Activated T-cell treated with anti-CD3 and anti-CD28 coated beads, Interleukin-2, amount 50 U/mL, for 4 hours (primary cell): ENCODE data around the gene TAF8. TPM values are rescaled to one million over a fixed set of nuclear protein-coding genes. Genes with fewer than 3 reads are reported as not detected.
A peak's percentile ranks its signal among the peaks of the same experiment; 100 is the strongest.

ENCODE experiments used
- ATAC-seq, 2 donors: fragments of 200-7000 bp; cut with Tn5 transposase; one replicate each; pipeline ENCODE4 v1.10.0; 2021
- DNase-seq: peaks from one replicate; pipeline ENCODE4 v3.0.0-alpha.2; 2020
- H3K27me3 Mint-ChIP-seq: one replicate; pipeline ENCODE4 v1.8.0; 2021; ENCODE audit warnings: low read depth, mixed read lengths
- H3K36me3 Mint-ChIP-seq: one replicate; pipeline ENCODE4 v1.8.0; 2022; ENCODE audit warnings: mixed read lengths; ENCODE audit not compliant: insufficient read depth
- H3K4me1 Mint-ChIP-seq: one replicate; pipeline ENCODE4 v1.8.0; 2021; ENCODE audit warnings: low read depth, mixed read lengths
- H3K4me3 Mint-ChIP-seq: one replicate; pipeline ENCODE4 v1.8.0; 2021; ENCODE audit warnings: mild to moderate bottlenecking, moderate library complexity, mixed read lengths
- H3K9me3 Mint-ChIP-seq: one replicate; pipeline ENCODE4 v1.8.0; 2021; ENCODE audit warnings: mixed read lengths
- total RNA-seq, 3 donors: library from RNA; stranded (reverse); gene quantifications; one replicate each; pipeline ENCODE4 v1.2.1, GENCODE V29; 2021

TAF8 gene
- total RNA-seq, 3 donors from 2014 or later, result 35.7 to 39.9 (median 38.2) TPM

GRCh38 chr6:42059743-42060142 is 9.4 kb downstream of the TAF8 start:
- no peak overlapping the region for H3K4me3 Mint-ChIP-seq
- DNase-seq (no peak), ATAC-seq (no peak)
- peaks cover 51% of the 10 kb centered on the region for H3K36me3 Mint-ChIP-seq
- peaks cover 5% of the 10 kb centered on the region for H3K4me1 Mint-ChIP-seq
- H3K9me3 Mint-ChIP-seq, result no peaks in the 10 kb centered on the region
- no peaks in the 10 kb centered on the region for H3K27me3 Mint-ChIP-seq

GRCh38 chr6:42066156-42066675 is 15.9 kb downstream of the TAF8 start:
- H3K9me3 Mint-ChIP-seq, result no peaks in the 10 kb centered on the region
- peaks cover 13% of the 10 kb centered on the region for H3K36me3 Mint-ChIP-seq
- no peak for DNase-seq
- no peak overlapping the region for H3K4me3 Mint-ChIP-seq
- H3K4me1 Mint-ChIP-seq, result no peaks in the 10 kb centered on the region
- no peaks in the 10 kb centered on the region for H3K27me3 Mint-ChIP-seq
- no peak for ATAC-seq

GRCh38 chr6:42068173-42068572 is 17.8 kb downstream of the TAF8 start:
- Mint-ChIP-seq H3K4me3 (no peak overlapping the region), H3K27me3 (no peaks in the 10 kb centered on the region), H3K4me1 (no peaks in the 10 kb centered on the region), H3K9me3 (no peaks in the 10 kb centered on the region), H3K36me3 (peaks cover 22% of the 10 kb centered on the region)
- ATAC-seq (no peak), DNase-seq (no peak)

- ATAC-seq (no peak), DNase-seq (no peak)
- Mint-ChIP-seq H3K4me1 (peaks cover 3% of the 10 kb centered on the region), H3K9me3 (no peaks in the 10 kb centered on the region), H3K36me3 (peaks cover 24% of the 10 kb centered on the region), H3K27me3 (no peaks in the 10 kb centered on the region), H3K4me3 (no peak overlapping the region)
Measured at GRCh38 chr6:42068872-42069522, 18.7 kb downstream of the TAF8 start.

- H3K27me3 Mint-ChIP-seq, result no peaks in the 10 kb centered on the region
- peaks cover 3% of the 10 kb centered on the region for H3K4me1 Mint-ChIP-seq
- peaks cover 28% of the 10 kb centered on the region for H3K36me3 Mint-ChIP-seq
- no peak for DNase-seq
- H3K4me3 Mint-ChIP-seq, result no peak overlapping the region
- ATAC-seq, result no peak
- no peaks in the 10 kb centered on the region for H3K9me3 Mint-ChIP-seq
Measured at GRCh38 chr6:42071881-42072583, 21.7 kb downstream of the TAF8 start.

GRCh38 chr6:42073287-42073686 is 23.0 kb downstream of the TAF8 start:
- Mint-ChIP-seq H3K36me3 (peaks cover 31% of the 10 kb centered on the region), H3K4me3 (no peak overlapping the region), H3K4me1 (peaks cover 3% of the 10 kb centered on the region), H3K9me3 (no peaks in the 10 kb centered on the region), H3K27me3 (no peaks in the 10 kb centered on the region)
- no peak for DNase-seq
- ATAC-seq, result no peak

- DNase-seq (peak; percentile 58), ATAC-seq (peak in 1 of 2 donors; percentile 50)
- Mint-ChIP-seq H3K4me1 (peaks cover 3% of the 10 kb centered on the region), H3K4me3 (no peak overlapping the region), H3K36me3 (peaks cover 34% of the 10 kb centered on the region), H3K27me3 (no peaks in the 10 kb centered on the region), H3K9me3 (no peaks in the 10 kb centered on the region)
Measured at GRCh38 chr6:42075159-42075838, 25.0 kb downstream of the TAF8 start.

GRCh38 chr6:42078386-42078785 is 28.1 kb downstream of the TAF8 start:
- DNase-seq (no peak), ATAC-seq (no peak)
- Mint-ChIP-seq H3K4me3 (no peak overlapping the region), H3K9me3 (no peaks in the 10 kb centered on the region), H3K36me3 (peaks cover 27% of the 10 kb centered on the region), H3K27me3 (no peaks in the 10 kb centered on the region), H3K4me1 (peaks cover 3% of the 10 kb centered on the region)

- ATAC-seq (no peak), DNase-seq (no peak)
- Mint-ChIP-seq H3K27me3 (no peaks in the 10 kb centered on the region), H3K4me1 (no peaks in the 10 kb centered on the region), H3K9me3 (no peaks in the 10 kb centered on the region), H3K36me3 (peaks cover 19% of the 10 kb centered on the region), H3K4me3 (no peak overlapping the region)
Measured at GRCh38 chr6:42079941-42080464, 29.7 kb downstream of the TAF8 start.

GRCh38 chr6:42083530-42083929 is 33.2 kb downstream of the TAF8 start:
- Mint-ChIP-seq H3K4me3 (no peak overlapping the region), H3K27me3 (no peaks in the 10 kb centered on the region), H3K36me3 (peaks cover 15% of the 10 kb centered on the region), H3K9me3 (no peaks in the 10 kb centered on the region), H3K4me1 (no peaks in the 10 kb centered on the region)
- ATAC-seq (no peak), DNase-seq (no peak)

- H3K27me3 Mint-ChIP-seq, result no peaks in the 10 kb centered on the region
- ATAC-seq (no peak), DNase-seq (no peak)
- H3K36me3 Mint-ChIP-seq, result peaks cover 13% of the 10 kb centered on the region
- no peak overlapping the region for H3K4me3 Mint-ChIP-seq
- H3K4me1 Mint-ChIP-seq, result no peaks in the 10 kb centered on the region
- H3K9me3 Mint-ChIP-seq, result no peaks in the 10 kb centered on the region
Measured at GRCh38 chr6:42084889-42085288, 34.6 kb downstream of the TAF8 start.

GRCh38 chr6:42086046-42087035 is 36.0 kb downstream of the TAF8 start:
- Mint-ChIP-seq H3K4me3 (no peak overlapping the region), H3K36me3 (peaks cover 11% of the 10 kb centered on the region), H3K4me1 (no peaks in the 10 kb centered on the region), H3K9me3 (no peaks in the 10 kb centered on the region), H3K27me3 (no peaks in the 10 kb centered on the region)
- no peak for ATAC-seq
- DNase-seq, result no peak

- no peaks in the 10 kb centered on the region for H3K9me3 Mint-ChIP-seq
- H3K36me3 Mint-ChIP-seq, result peaks cover 7% of the 10 kb centered on the region
- DNase-seq (no peak), ATAC-seq (no peak)
- H3K4me3 Mint-ChIP-seq, result no peak overlapping the region
- H3K4me1 Mint-ChIP-seq, result no peaks in the 10 kb centered on the region
- no peaks in the 10 kb centered on the region for H3K27me3 Mint-ChIP-seq
Measured at GRCh38 chr6:42088101-42088591, 37.8 kb downstream of the TAF8 start.
